SJSA1 (cell line): ENCODE results near the gene ZNRF3. TPM values are rescaled to one million over a fixed set of nuclear protein-coding genes. Genes with fewer than 3 reads are reported as not detected.
"Not testable (repeated sequence)": the region's sequence is repeated elsewhere in the genome, so short reads cannot be mapped to it uniquely, and the experiment has no call there.

Experiments
- DNase-seq, 2 experiments: peaks; one replicate each; pipeline ENCODE4 v3.0.0-alpha.2; 2015 to 2020; ENCODE audit warnings: low spot score in 2 of 2, low read depth in 1 of 2
- H3K27ac ChIP-seq: fragments of 250-450 bp; sonication (Bioruptor Pico); 2 replicates; pipeline ENCODE4 v1.5.1; 2020; ENCODE audit warnings: mild to moderate bottlenecking, moderate library complexity
- H3K27me3 ChIP-seq: fragments of 250-450 bp; sonication (Bioruptor Pico); replicated peaks from 2 replicates; pipeline ENCODE4 v1.5.1; 2020; ENCODE audit warnings: mild to moderate bottlenecking, moderate library complexity
- H3K36me3 ChIP-seq: fragments of 250-450 bp; sonication (Bioruptor Pico); 2 replicates; pipeline ENCODE4 v1.5.1; 2020; ENCODE audit warnings: mild to moderate bottlenecking
- H3K4me1 ChIP-seq: fragments of 250-450 bp; sonication (Bioruptor Pico); replicated peaks from 2 replicates; pipeline ENCODE4 v1.6.1; 2021; ENCODE audit warnings: mild to moderate bottlenecking
- H3K4me3 ChIP-seq: fragments of 250-450 bp; sonication (Bioruptor Pico); 2 replicates; pipeline ENCODE4 v1.5.1; 2020; ENCODE audit warnings: mild to moderate bottlenecking
- H3K9me3 ChIP-seq: fragments of 250-450 bp; sonication (Bioruptor Pico); replicated peaks from 2 replicates; pipeline ENCODE4 v1.5.1; 2020; ENCODE audit warnings: mild to moderate bottlenecking
- total RNA-seq: library from RNA; depleted of rRNA; stranded (reverse); fragments of >200 nt; shearing (Covaris generic); gene quantifications from 2 replicates; pipeline ENCODE4 v1.2.3, GENCODE V29; 2014

Gene ZNRF3
- total RNA-seq, 1 experiment from 2014 or later, result 6.0 TPM

DNA sequence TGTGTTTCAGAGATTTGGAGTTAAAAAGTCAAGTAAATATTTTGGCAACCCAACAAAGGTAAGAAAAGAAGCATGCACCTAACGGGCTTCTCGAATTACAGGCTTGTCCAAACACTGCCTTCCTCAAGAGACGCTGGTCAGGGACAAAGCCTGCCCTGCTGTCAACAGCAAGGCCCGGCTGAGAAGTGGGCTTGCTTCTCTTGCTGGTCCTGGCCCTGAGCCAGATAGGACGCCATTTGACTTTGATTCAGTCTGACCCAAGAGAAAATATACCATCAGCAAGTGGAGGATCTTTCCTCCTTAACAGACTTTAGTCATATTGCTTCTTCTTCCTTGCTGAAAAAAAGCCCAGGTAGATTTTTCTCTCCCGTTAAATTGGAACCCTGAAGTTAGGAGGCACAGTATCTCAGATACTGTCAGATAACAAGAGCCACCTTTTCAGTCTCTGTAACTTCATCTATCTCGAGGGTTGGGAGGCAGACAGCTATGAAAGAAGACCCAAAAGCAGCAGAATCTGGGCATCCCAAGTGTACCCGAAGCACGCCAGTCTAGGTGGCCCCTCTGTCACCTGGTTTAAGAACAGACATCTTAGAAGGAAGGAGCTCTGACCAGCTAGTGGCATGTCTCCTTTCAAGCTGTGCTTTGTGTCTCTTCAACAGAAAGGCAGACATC lies 120.7 kb downstream of the ZNRF3 start:
- Histone ChIP-seq H3K27me3 (no peaks in the 10 kb centered on the region), H3K9me3 (no peaks in the 10 kb centered on the region), H3K36me3 (no peaks in the 10 kb centered on the region), H3K4me1 (peaks cover 15% of the 10 kb centered on the region), H3K27ac (no peak overlapping the region), H3K4me3 (no peak overlapping the region)
- no peak for DNase-seq

- no peak overlapping the region for H3K4me3 ChIP-seq
- H3K36me3 ChIP-seq, result no peaks in the 10 kb centered on the region
- peaks cover 9% of the 10 kb centered on the region for H3K4me1 ChIP-seq
- H3K9me3 ChIP-seq, result no peaks in the 10 kb centered on the region
- no peak overlapping the region for H3K27ac ChIP-seq
- no peaks in the 10 kb centered on the region for H3K27me3 ChIP-seq
- DNase-seq, result no peak
Measured at GRCh38 chr22:29004647-29005371, 121.4 kb downstream of the ZNRF3 start.

- not testable (repeated sequence) for H3K4me3 ChIP-seq, H3K36me3 ChIP-seq, H3K9me3 ChIP-seq, H3K27ac ChIP-seq, DNase-seq, H3K27me3 ChIP-seq, H3K4me1 ChIP-seq
Measured at GRCh38 chr22:29005754-29006153, 122.4 kb downstream of the ZNRF3 start.

GRCh38 chr22:29006346-29006745 lies 123.0 kb downstream of the ZNRF3 start:
- no peaks in the 10 kb centered on the region for H3K27me3 ChIP-seq
- H3K4me1 ChIP-seq, result no peaks in the 10 kb centered on the region
- H3K4me3 ChIP-seq, result no peak overlapping the region
- H3K27ac ChIP-seq, result no peak overlapping the region
- no peaks in the 10 kb centered on the region for H3K9me3 ChIP-seq
- DNase-seq, result no peak
- H3K36me3 ChIP-seq, result no peaks in the 10 kb centered on the region

DNA sequence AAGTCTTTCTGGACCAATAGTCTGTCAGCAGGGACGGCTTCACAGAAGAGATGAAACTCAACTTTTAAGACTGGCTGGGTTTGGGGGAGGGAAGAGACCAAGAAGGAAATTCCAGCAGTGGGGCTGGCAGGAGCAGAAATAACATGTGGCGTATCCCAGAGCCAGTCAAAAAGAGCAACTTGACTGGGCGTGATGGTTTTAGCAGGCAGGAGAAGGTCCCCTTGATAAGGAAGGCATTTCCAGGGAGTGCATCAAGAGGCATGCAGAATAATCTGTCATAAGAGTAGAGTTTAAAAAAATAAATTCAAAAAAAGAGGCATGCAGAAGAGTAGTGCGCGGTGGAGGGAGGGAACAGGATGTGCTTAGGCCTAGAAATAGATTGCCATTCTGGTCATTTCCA lies 125.8 kb downstream of the ZNRF3 start:
- Histone ChIP-seq H3K4me3 (no peak overlapping the region), H3K36me3 (no peaks in the 10 kb centered on the region; the same call in 1 of the 2 replicates), H3K27me3 (no peaks in the 10 kb centered on the region), H3K9me3 (no peaks in the 10 kb centered on the region), H3K27ac (no peak overlapping the region), H3K4me1 (no peaks in the 10 kb centered on the region)
- no peak for DNase-seq

- DNase-seq, result no peak
- Histone ChIP-seq H3K27ac (no peak overlapping the region), H3K4me1 (no peaks in the 10 kb centered on the region), H3K27me3 (no peaks in the 10 kb centered on the region), H3K36me3 (no peaks in the 10 kb centered on the region; the same call in 1 of the 2 replicates), H3K4me3 (no peak overlapping the region), H3K9me3 (no peaks in the 10 kb centered on the region)
Measured at GRCh38 chr22:29011240-29012100, 128.1 kb downstream of the ZNRF3 start.

DNA sequence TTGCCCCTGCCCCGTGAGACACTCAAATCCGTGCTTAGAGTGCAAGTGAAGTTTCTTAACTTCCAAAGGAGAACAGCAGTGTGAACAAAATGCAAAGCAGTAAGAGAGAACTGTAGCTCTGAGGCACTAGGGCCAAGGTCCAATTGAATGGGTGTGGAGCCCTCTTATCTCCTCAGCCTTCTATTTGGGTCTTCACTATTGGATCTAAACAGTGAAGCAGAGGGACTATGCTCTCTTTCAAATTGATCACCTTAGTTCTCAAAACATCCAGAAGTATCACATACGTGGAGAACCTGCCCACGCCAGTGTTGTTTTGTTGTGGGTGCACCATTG lies 128.7 kb downstream of the ZNRF3 start:
- no peaks in the 10 kb centered on the region; the same call in 1 of the 2 replicates for H3K36me3 ChIP-seq
- H3K27ac ChIP-seq, result no peak overlapping the region
- H3K4me3 ChIP-seq, result no peak overlapping the region
- H3K4me1 ChIP-seq, result no peaks in the 10 kb centered on the region
- no peaks in the 10 kb centered on the region for H3K27me3 ChIP-seq
- no peaks in the 10 kb centered on the region for H3K9me3 ChIP-seq
- no peak for DNase-seq

- Histone ChIP-seq H3K4me1 (no peaks in the 10 kb centered on the region), H3K27me3 (no peaks in the 10 kb centered on the region), H3K27ac (no peak overlapping the region), H3K4me3 (no peak overlapping the region), H3K36me3 (no peaks in the 10 kb centered on the region; the same call in 1 of the 2 replicates), H3K9me3 (no peaks in the 10 kb centered on the region)
- DNase-seq, result no peak
Measured at GRCh38 chr22:29012952-29013351, 129.6 kb downstream of the ZNRF3 start.

DNA sequence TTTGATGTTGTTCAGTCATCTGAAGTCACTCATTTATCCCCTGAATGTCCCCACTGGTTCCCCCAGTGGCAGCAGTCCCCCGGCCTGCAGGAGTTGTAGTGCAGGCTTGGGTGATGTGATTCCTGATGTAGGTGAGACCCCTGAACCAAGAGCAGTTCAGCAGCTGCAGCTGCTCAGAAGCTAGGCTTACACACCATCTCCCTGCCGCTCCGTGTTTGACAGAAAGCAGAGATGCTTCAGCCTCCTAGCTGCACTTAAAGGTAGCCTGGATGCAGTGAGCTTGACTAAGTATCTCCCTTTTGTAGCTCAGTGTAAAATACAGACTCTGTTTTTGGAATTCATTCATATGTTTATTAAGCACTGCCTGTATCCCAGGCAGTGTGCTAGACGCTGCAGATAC lies 130.9 kb downstream of the ZNRF3 start:
- no peaks in the 10 kb centered on the region for H3K4me1 ChIP-seq
- 0 out of 2 replicates have a peak, but pooled peaks cover 5% of the 10 kb centered on the region for H3K9me3 ChIP-seq
- no peak overlapping the region for H3K4me3 ChIP-seq
- H3K27me3 ChIP-seq, result no peaks in the 10 kb centered on the region
- no peaks in the 10 kb centered on the region; the same call in 1 of the 2 replicates for H3K36me3 ChIP-seq
- no peak for DNase-seq
- H3K27ac ChIP-seq, result no peak overlapping the region

DNA sequence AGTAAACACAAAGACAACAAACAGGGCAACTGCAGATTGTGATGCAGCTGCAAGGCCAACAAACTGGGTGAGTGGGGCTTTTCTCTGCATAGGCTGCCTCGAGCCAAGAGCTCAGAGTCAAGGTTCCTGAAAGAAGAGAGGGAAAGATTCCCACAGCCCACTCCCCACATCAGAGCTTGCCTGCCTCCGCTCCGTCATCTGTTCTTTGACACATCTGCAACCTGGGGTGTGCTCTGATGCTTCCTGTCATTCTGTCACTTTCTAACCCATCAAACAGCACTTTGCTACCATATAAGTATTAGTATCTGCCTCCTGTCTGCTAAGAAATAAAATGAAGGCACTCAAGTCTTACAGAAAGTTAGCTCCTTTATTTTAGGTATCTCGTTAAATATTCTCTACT lies 131.4 kb downstream of the ZNRF3 start:
- Histone ChIP-seq H3K4me1 (no peaks in the 10 kb centered on the region), H3K36me3 (no peaks in the 10 kb centered on the region; the same call in 1 of the 2 replicates), H3K27ac (no peak overlapping the region), H3K9me3 (0 out of 2 replicates have a peak, but pooled peaks cover 5% of the 10 kb centered on the region), H3K27me3 (no peaks in the 10 kb centered on the region), H3K4me3 (no peak overlapping the region)
- DNase-seq, result no peak

- H3K27ac ChIP-seq, result no peak overlapping the region
- H3K4me1 ChIP-seq, result no peaks in the 10 kb centered on the region
- DNase-seq, result no peak
Measured at GRCh38 chr22:29016067-29016938, 132.9 kb downstream of the ZNRF3 start.

DNA sequence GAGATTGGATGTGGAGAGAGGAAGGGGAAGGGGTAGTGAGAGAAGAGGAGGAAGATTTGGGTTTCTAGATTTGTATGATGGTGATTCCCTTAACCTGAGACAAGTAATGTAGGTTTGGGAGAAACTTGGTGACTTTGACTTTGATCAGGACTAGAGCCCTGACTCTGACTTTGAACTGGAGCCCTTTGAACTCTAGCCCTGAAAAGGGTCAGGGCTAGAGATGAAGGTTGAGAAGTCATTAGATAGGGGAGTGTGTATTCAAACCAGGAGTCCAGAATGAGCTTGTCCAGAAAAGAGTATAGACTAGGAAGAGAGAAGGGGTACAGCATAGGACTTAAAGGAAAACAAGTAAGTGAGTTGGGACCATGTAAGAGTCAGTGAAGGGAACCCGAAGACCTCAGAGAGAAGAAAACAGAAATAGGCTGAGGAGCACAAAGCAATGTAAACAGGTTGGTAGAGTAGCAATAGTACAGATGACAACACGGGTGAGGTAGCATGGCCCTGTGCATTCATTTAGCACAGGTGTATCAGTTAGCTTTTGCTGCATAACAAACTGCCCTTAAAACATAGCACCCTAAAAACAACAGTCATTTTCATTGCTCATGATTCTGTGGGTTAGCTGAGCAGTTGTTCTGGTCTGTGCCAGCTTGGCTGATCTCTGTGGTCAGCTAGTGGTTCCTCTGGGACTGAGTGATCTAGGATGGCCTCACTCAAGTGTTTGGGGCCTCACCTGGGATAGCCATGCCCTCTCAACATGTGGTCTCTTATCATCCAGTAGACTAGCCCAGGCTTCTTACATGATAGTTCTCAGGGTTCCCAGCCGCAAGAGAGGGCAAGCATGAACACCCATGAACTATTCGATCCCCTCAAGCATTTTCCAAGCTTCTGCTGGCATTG lies 135.2 kb downstream of the ZNRF3 start:
- H3K4me1 ChIP-seq, result no peaks in the 10 kb centered on the region
- H3K36me3 ChIP-seq, result no peaks in the 10 kb centered on the region
- DNase-seq, result no peak

More at GRCh38 chr22:29016067-29016938, 132.9 kb downstream of the ZNRF3 start:
- Histone ChIP-seq H3K9me3 (0 out of 2 replicates have a peak, but pooled peaks cover 5% of the 10 kb centered on the region), H3K36me3 (no peaks in the 10 kb centered on the region; the same call in 1 of the 2 replicates), H3K27me3 (no peaks in the 10 kb centered on the region), H3K4me3 (no peak overlapping the region)

More for the DNA sequence above, 135.2 kb downstream of the ZNRF3 start:
- Histone ChIP-seq H3K4me3 (no peak overlapping the region), H3K27ac (no peak overlapping the region), H3K9me3 (0 out of 2 replicates have a peak, but pooled peaks cover 5% of the 10 kb centered on the region), H3K27me3 (no peaks in the 10 kb centered on the region)
